HG02852 (cell line): ENCODE data around the gene CABLES2.

ENCODE experiments used
- ATAC-seq: cut with Tn5 transposase; IDR thresholded peaks from one replicate; pipeline ENCODE4 v1.9.1; 2021; ENCODE audit warnings: mild to moderate bottlenecking, moderate library complexity; ENCODE audit not compliant: unreplicated experiment

CABLES2 gene

GRCh38 chr20:62405981-62406513, 1.0 kb downstream of the CABLES2 start:
- no peak for ATAC-seq

DNA sequence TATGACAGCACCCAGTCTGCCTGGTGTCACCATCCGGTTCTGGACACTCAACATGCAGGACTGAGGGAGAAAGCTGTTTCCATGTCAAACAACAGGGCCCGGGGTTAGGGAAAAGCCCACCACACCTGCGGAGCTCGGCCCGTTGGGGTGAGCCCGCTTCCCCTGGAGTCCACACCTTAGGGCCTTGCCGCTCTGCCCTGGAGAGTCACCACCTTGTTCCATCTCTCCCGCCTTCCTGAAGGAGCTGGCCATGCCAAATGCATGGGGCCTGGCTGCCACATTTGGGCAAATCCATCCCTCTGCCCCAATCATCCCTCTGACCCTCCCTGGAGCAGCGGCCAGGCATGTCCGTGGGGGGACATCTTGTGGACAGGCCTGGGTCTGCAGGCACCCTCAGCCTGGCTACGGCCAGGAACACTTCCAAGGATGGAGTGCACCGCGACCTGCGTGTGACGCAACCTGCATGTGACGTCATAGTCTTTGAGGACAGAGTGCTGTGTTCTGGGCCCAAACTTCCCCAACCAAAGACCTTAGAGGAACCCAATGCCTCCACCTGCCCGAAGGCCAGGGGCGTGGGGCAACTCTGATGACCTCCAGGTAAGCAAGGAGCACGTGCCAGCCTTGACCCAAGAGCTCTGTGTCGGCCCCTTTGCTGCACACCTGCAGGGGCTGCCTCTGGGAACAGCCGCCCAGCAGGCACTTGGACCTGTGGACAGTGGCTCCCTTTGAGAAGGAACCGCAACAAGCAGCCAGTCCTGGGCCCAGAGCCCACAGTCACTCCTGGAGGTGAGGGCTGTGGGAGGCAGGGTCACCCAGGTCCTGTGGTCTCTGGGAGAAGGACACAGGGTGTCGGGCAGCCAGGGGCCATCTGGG, 1.7 kb downstream of the CABLES2 start:
- ATAC-seq, result no peak

DNA sequence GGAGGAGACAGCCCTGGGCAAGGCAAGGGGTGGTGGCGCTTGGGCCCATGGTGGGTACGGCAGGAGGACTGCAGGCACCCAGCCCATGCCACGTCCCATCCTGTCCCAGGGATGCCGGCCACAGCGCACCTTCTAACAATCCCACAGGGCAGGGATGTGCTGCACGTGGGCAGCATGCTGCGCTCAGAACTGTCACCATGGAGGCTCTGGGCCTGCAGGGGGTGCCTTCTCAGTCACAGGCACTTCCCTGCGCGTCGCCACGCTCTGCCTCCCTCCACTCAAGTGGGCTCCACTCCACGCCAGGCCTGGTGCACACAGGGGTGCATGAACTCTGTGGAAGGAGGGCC, 2.4 kb downstream of the CABLES2 start:
- ATAC-seq, result no peak

- ATAC-seq, result no peak
Observed at GRCh38 chr20:62404112-62404665, 2.9 kb downstream of the CABLES2 start.

GRCh38 chr20:62403331-62403730, 3.8 kb downstream of the CABLES2 start:
- ATAC-seq, result no peak

DNA sequence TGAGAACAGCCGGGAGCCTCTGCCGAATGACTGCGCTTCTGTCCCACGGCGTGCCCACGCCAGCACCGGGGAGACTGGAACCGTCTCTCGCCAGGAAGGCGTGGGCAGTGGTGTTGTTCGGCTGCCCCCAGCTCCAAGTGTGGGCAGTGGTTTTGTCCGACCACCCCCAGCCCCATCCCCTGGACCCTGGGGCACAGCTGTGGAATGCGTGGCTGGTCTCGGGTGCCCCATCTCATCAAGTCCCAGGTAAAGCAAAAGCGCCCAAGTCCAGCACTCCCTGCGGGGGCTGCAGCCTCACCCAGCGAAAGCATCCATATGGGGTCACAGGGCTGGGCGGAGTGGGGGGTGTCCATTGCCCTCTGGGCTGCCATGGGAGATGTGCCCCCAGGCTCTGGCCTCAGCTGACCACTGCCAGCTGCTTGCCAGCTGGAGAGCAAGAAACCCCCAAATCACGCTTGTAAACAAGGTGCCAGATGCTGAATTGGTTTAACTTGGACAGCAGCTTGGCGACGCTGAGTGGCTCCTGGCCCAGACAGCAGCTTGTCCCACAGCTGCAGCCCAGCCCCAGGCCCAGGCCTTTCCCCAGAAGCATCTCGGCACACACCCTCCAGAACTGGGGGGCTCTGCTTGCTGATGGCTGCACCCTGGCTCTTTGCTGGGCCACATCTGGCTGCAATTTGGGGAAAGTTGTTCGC, 4.5 kb downstream of the CABLES2 start:
- no peak for ATAC-seq

GRCh38 chr20:62401331-62401779, 5.7 kb downstream of the CABLES2 start:
- no peak for ATAC-seq

- no peak for ATAC-seq
Observed at GRCh38 chr20:62400541-62400940, 6.5 kb downstream of the CABLES2 start.

GRCh38 chr20:62400021-62400420, 7.1 kb downstream of the CABLES2 start:
- ATAC-seq, result no peak

- ATAC-seq, result no peak
Observed at GRCh38 chr20:62398120-62398821, 8.8 kb downstream of the CABLES2 start.

- ATAC-seq, result no peak
Observed at GRCh38 chr20:62396367-62397239, 10.5 kb downstream of the CABLES2 start.

DNA sequence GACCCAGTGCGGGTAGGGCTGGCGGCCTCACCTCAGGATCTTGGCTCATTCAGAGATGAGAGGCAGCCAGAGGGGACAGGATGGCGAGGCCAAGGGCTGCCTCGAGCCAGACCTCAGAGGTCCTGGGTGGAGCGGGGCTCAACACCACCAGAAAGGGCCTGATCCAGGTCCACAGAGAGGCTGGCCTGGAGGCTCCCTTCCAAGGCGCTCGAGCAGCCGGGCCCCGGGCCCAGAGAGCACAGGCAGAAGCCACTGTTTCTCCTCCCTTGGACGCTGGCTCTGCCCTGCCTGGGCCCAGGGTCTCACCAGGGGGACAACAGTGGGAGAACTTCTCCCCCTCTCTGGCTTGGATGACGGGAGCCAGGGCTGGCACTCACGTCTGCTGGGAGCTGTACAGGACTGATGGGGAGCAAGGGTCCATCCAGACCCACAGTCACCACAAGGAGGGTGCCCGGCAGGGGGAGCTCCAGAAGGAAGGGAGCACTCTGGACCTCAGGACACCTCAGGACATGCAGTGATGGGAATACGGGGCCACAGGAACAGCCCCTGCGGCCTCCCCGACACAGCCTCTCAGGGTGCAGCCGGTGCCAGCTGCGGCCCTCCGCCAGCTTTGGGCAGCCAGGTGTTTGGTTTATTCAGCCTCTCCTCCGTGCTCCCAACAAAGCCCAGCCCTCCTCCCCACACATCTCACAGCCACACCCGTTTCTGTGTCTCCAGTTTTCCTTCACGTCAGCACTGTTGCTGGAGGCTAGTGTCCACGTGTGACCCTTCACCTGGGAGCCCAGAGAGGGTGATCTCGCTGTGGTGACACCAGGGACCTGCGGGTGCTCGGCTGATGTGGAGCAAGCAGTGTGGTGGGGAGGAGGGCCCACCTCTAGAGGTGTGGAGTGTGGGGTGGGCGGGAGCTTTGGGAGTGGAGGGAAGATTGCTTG, 11.5 kb downstream of the CABLES2 start:
- ATAC-seq, result no peak

DNA sequence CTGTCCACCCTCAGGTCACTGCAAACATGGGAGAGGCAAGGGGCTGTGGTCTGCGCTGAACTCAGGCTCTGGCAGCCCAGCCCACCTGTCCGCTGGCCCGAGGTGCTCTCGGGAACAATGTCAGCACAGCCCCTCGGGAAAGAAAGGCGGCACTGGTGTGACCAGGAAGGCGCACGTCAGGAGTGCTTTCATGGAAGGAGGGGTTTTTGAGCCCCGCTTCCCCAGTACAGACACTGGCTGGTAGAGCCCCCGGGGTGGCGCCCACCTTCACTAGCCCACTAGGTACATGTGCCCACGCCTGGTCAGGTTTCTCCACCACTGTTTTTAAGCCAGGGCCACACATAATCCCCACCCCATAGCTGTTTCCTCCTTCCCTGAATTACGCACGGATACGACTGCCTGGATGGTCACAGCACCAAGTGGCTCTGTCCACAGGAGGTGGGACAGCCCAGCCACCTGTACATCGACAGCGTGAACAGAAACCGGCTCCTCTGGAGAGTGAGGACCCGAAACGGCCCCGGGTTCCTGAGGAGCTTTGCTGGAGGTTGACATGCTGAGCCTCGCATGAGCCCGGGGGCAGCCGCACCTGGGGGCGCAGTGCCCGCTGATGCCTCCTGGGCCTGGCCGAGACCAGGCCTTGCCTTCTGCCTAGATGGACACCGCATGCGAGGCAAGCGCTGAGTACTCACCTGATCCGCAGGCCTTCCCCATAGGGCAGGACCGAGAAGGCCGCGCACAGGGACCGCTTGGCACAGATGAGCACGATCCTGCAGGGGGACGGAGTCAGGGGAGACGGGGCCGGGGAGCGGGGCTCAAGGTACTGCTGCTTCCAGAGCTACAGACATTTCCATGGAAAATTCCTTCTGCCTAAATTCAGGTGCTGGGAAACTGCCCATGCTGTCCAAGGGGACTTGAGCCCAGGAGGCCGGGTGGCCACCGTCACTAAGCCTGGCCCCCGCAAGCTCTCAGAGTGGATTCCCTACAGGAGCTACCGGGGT, 12.5 kb downstream of the CABLES2 start:
- ATAC-seq, result no peak

DNA sequence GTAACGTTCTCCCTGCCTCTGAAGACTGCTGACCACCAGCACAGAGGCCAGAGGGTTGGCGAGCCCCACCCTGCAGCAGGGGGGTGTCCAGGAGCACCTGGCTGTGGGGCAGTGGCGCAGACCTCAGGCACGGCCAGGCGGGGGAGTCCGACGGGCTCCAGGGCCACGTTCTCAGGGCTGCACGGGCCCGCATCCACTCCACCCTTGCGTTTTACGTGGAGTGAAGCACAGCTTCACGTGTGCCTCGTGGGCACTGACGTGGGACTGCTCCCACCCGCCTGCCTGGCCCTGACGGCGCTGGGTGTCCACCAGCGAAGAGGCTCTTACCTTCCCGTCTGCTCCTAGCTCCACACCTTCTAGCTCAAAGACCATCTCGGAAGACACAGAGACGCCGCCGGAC, 13.3 kb downstream of the CABLES2 start:
- ATAC-seq, result no peak

DNA sequence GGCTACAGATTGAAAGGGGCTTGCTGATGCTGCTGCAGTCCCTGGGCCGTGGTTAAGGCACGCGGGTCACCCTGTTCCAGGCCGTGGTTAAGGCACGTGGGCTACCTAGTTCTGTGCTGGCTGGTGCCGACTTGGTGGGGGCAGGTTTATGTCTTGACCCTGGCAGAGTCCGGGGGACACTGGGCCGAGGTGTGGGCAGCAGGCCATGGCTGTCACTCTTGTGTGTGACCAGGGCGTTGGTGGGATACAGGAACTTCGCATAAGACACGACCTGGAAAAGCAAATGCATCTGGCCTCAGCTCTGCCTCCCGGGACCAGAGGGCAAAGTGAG, 13.8 kb downstream of the CABLES2 start:
- no peak for ATAC-seq

DNA sequence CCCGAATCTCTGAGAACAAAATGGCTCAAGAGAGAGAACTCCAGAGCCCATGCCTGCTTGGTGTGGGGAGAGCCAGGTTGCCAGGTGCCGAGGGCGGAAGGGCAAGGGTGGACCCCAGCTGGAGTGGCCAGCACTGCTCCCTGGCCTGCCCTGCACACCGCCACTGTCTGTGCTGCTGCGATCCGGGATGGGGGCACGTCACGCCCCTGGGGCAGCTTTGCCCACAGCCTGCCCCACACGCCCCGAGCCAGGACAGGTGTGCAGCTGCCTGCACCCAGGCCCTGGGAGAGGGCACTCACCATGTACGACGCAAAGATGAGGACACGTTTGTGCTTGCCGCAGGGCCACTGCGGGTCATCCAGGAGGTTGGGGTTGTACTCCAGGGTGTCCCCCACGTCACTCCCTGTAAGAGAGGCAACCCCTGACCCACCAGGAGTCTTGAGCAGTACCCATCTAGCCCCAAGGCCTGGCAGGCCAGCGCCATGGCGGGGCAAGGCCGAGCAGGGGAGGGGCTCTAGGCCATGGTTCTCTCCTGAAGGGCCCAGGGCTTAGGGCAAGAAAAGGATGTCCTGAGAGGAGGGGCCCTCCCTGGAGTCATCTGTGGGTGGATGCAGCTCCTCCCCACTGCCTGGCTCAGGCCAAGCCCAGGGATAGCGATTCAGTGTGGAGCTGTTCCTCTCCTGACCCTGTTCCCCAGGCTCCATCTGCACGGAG, 14.3 kb downstream of the CABLES2 start:
- ATAC-seq, result no peak

- no peak for ATAC-seq
Observed at GRCh38 chr20:62392077-62392418, 15.0 kb downstream of the CABLES2 start.
